Stimulated activated CD4-positive, alpha-beta T cell treated with anti-CD3 and anti-CD28 coated beads, Interleukin-2, amount 100 ng/mL, for 48 hours (primary cell): ENCODE data around the gene DHODH.
"Not testable (repeated sequence)": the region's sequence is repeated elsewhere in the genome, so short reads cannot be mapped to it uniquely, and the experiment has no call there.

Source experiments
- DNase-seq, 2 donors: peaks; one replicate each; pipeline ENCODE4 v3.0.0-alpha.2; 2020

Gene DHODH

DNA sequence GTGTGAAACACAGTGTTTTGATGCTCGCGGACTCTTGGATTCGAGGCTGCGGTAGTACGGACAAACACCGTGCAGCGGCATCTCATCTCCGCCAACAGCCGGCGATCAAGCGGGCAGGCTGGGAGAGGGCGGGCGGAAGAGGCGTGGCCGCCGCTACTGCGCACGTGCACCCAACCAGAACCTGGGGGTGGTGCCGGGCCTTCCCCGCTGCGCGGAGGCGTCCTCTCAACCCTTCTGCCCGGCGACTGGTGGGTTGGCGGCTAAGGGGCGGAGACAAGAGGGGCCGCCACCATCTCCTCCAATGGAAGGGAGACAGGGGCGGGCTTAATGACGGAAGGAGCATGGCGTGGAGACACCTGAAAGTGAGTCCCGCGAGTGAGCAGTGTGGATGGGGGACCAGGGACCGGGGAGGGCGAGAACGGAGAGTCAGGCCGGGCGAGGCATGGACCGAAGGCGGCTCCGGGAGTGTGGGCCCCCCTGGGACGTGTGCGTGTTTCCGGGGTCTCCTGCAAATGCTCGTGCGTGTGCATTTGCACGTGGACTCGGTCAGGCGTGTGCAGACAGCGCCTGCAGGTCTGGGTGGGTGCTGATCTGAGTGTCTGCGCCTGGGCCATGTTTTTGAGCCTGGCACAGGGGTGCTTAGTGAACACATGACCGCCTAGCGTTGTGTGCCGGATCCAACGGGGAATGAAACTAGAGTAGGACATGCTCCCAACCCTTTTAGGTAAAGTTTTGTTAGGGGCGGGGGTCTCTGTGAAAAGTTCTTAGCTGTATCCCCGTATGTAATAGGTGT is at the start of gene DHODH:
TSS of gene DHODH (plus strand) at position 321 of the 793 bp plus-strand sequence. CDS start at position 342, 21 bp downstream.
- DNase-seq = peak; percentile 95 to 96

DNA sequence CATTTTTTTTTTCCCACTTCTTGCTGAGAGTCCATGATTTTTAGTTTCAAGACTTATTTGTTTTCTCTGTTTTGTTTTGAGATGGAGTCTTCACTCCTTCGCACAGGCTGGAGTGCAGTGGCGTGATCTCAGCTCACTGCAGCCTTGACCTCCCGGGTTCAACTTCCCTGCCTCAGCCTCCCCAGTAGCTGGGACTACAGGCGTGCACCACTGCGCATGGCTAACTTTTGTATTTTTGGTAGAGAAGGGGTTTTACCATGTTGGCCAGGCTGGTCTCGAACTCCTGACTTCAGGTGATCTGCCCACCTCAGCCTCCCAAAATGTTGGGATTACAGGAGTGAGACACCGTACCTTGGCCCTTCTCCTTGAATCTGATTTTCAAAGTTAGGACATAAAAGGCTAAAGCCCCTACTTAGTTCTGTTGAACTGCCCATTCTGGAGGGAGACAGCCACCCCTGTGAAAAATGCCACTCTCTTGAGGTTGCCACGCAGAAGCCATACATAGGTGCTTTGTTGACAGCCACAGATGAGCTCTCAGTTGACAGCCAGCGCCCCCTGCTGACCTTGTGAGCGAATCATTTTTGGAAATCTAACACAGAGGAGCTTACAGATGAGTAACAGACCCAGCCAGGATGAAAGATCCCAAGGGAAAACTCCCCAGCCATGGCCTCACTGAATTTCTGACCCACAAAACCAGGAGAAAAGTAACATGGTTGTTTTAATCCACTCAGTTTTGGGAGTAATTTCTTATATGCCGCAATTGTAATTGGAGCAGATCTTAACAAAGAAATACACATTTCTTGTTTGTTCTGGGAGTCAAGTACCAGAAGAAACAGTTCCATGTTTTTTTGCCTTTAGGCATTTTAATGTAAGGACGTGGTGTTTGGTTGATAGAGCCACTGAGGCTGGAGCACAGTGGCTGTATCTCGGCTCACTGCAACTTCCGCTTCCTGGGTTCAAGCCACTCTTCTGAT is 47.2 kb upstream of the DHODH start:
- peak; percentile 83 to 85 for DNase-seq

GRCh38 chr16:71963125-71963875 is 45.2 kb upstream of the DHODH start:
- DNase-seq = no peak

DNA sequence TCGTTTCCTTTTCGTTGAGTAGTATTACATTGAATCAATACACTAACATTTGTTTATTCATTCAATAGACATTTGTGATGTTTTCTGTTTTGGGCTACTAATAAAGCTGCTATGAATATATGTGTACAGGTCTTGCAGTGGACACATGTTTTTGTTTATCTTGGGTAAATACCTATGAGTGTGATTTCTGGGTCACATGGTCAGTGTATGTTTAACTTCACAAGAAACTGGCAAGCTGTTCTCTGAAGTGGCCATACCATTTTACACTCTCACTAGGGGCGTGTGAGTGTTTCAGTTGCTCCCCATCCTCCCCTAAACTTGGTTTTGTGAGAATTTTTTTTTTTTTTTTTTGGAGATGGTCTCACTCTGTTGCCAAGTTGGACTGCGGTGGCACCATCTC is 43.3 kb upstream of the DHODH start:
- DNase-seq = no peak

DNA sequence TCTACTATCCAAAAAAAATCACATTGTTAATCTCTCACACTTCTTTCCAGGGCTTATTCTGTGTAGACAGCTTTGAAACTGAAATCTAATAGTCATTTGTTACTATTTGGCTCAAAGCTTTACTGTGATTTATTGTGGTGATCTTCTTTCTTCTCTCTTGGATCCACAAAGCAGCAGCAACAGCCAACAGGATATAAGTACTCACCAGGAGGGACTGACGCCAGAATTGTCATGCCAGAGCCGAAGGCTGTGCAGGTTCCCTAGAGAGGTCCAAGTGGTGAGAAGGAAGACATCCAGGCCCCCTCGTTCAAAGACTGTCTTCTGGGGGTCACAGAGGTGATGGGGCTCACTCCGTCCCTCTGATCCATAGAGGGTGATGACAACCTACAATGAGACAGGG is 41.6 kb upstream of the DHODH start:
- no peak for DNase-seq

GRCh38 chr16:71969353-71969752 is 39.2 kb upstream of the DHODH start:
- no peak for DNase-seq

- DNase-seq = no peak
These were observed 37.0 kb upstream of the DHODH start for GRCh38 chr16:71971571-71971970.

DNA sequence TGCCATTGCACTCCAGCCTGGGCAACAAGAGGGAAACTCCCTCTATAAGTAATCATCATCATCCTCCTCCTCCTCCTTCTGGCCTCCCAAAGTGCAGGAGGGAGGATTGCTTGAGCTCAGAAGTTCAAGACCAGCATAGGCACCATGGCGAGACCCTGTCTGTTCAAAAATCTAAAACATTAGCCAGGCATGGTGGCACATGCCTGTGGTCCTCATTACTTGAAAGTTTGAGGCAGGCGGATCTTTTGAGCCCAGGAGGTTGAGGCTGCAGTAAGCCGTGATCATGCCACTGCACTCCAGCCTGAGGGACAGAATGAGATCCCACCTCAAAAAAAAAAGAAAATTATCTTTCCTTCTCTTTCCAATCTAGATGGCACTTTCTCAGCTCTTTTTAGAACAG is 36.2 kb upstream of the DHODH start:
- no peak for DNase-seq

- no peak for DNase-seq
These were observed 35.5 kb upstream of the DHODH start for GRCh38 chr16:71973001-71973400.

DNA sequence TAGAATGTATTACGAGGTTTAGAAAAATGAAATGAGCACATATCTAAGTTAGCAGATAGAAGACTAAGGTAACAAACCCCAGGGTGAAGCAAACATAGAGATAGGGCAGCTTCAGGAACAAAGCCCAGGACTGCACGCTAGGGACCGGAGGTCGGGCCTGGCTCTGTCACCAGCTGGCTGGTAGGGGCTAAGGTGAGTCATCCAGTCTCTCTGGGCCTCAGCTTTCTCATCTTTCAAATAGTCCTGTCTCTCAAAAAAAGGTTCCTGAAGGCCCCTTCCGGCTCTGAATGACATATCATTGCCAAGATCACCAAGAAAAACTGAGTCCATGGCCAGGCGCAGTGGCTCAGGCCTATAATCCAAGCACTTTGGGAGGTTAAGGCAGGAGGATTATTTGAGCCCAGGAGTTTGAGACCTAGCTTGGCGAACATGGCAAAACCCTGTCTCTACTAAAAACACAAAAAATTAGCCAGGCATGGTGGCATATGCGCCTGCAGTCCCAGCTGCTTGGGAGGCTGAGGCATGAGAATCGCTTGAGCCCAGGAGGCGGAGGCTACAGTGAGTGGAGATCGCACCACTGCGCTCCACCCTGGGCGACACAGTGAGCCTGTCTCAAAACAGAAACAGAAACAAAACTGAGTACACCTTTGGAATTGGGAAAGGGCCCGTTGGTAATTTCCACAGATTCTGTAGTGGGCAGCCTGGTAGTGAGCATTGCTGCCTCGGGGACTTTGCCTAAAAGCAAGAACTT is 34.3 kb upstream of the DHODH start:
- no peak for DNase-seq

- no peak for DNase-seq
These were observed 23.1 kb upstream of the DHODH start for GRCh38 chr16:71985262-71985974.

- no peak for DNase-seq
These were observed 22.4 kb upstream of the DHODH start for GRCh38 chr16:71986131-71986530.

DNA sequence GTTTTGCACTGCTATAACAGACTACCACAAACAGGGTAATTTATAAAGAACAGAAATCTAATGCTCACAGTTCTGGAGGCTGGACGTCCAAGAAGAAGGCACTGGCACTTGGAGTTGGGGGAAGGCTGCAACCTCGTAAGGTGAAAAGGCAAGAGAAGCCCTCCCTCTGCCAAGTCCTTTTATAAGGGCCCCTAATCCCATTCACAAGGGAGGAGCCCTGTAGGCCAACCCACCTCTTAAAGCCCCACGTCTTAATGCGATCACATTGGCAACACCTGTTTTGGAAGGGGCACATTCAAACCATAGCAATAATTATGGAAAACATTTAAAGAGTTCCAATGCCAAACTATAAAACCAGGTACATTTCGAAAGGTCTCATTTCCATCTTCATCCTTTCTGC is 13.5 kb upstream of the DHODH start:
- no peak for DNase-seq

DNA sequence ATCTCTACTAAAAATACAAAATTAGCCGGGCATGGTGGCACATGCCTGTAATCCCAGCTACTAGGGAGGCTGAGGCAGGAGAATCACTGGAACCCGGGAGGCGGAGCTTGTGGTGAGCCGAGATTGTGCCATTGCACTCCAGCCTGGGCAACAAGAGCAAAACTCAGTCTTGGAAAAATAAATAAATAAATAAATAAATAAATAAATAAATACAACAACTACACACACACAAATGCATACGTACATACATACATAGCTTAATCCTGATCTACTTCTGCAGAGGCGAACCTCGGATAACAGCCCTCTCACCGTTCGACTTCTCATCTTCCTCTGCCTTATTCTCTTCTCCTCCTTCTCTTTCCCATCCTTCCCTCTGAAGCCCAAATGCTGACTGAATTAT is 11.0 kb upstream of the DHODH start:
- not testable (repeated sequence) for DNase-seq

GRCh38 chr16:72001180-72001874 is 7.2 kb upstream of the DHODH start:
- no peak for DNase-seq

- DNase-seq = no peak
These were observed 5.9 kb upstream of the DHODH start for GRCh38 chr16:72002619-72003018.

GRCh38 chr16:72008065-72008423 is 500 bp upstream of the DHODH start:
- DNase-seq = not testable (repeated sequence)

GRCh38 chr16:72009779-72010178 is 1.2 kb downstream of the DHODH start:
- DNase-seq = no peak

DNA sequence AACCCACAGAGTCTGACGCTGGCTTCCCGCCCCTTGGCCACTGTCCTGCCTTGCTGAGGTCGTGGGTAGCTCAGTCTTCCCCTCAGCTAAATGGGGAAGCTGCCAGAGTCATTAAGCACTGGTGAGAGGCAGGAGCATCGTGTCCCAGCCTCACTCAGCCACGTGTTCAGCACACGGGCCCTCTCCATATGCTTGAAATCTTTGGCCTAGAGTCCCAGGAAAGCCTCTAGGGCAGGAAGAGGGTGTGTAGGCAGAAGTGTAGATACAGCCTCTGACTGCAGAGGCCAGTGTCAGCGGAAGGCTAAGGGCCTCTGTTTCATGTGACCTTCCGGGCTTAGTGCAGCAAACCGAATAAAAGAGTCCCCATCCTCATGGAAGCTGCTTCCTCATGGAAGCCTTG is 4.1 kb downstream of the DHODH start:
- DNase-seq = no peak

GRCh38 chr16:72013389-72013788 is 4.8 kb downstream of the DHODH start:
- DNase-seq = no peak
